Suprapubic skin (tissue), 4 donors: ENCODE data around the gene ISLR. TPM values are rescaled to one million over a fixed set of nuclear protein-coding genes. Genes with fewer than 3 reads are reported as not detected.
"Not testable (repeated sequence)": the region's sequence is repeated elsewhere in the genome, so short reads cannot be mapped to it uniquely, and the experiment has no call there.

Experiments
- DNase-seq, 2 donors: peaks; one replicate each; pipeline ENCODE4 v3.0.0-alpha.2; 2019; ENCODE audit warnings: low spot score in 2 of 2
- H3K27ac ChIP-seq: fragments of 200-600 bp; sonication (generic); one replicate; pipeline ENCODE4 v1.5.1; 2019
- H3K27me3 ChIP-seq: fragments of 200-600 bp; sonication (generic); one replicate; pipeline ENCODE4 v1.5.1; 2019
- H3K36me3 ChIP-seq: fragments of 200-600 bp; sonication (generic); one replicate; pipeline ENCODE4 v1.5.1; 2019
- H3K4me1 ChIP-seq: fragments of 200-600 bp; sonication (generic); one replicate; pipeline ENCODE4 v1.5.1; 2019
- H3K4me3 ChIP-seq: fragments of 200-600 bp; sonication (generic); one replicate; pipeline ENCODE4 v1.5.1; 2019; ENCODE audit warnings: mild to moderate bottlenecking
- H3K9me3 ChIP-seq: fragments of 200-600 bp; sonication (generic); one replicate; pipeline ENCODE4 v1.5.1; 2019
- CTCF ChIP-seq, 2 donors: fragments of 200-600 bp in 1 of 2; fragments of 450-650 bp in 1 of 2; sonication (generic) in 1 of 2; IDR thresholded peaks; one replicate each; pipeline ENCODE4 v1.5.1; 2016 to 2019; ENCODE audit warnings: antibody characterized with exemption in 2 of 2, mild to moderate bottlenecking in 1 of 2, moderate library complexity in 1 of 2
- EP300 ChIP-seq: sonication (generic); formaldehyde crosslinking; IDR thresholded peaks from one replicate; pipeline ENCODE4 v1.6.1; 2017; ENCODE audit warnings: antibody characterized with exemption
- POLR2A ChIP-seq, 2 donors: fragments of 450-650 bp; IDR thresholded peaks; one replicate each; pipeline ENCODE4 v1.6.1; 2017; ENCODE audit warnings: antibody characterized with exemption in 2 of 2, mild to moderate bottlenecking in 2 of 2, moderate library complexity in 2 of 2
- POLR2AphosphoS5 ChIP-seq, 3 donors: sonication (generic); formaldehyde crosslinking; IDR thresholded peaks; one replicate each; pipeline ENCODE4 v1.6.1; 2017; ENCODE audit warnings: antibody characterized with exemption in 3 of 3
- WGBS: methylation state at CpG from one replicate; pipeline ENCODE4 v1.1.5; 2018; 5-methylcytosine and 5-hydroxymethylcytosine counted together
- total RNA-seq, 4 donors: library from RNA; depleted of rRNA; stranded (reverse); fragments of >200 nt; gene quantifications; one replicate each; pipeline ENCODE4 v1.1.0, GENCODE V29; 2016

The ISLR gene
- total RNA-seq, 4 donors from 2014 or later, result 11.5 to 41.1 (median 18.1) TPM

- H3K27me3 ChIP-seq, result no peaks in the 10 kb centered on the region
- DNase-seq, result no peak
- no peaks in the 10 kb centered on the region for H3K9me3 ChIP-seq
- 71% methylated on average over 14 of the region's 14 CpGs for WGBS
- no peaks in the 10 kb centered on the region for H3K36me3 ChIP-seq
- no peak overlapping the region for H3K27ac ChIP-seq
- TF ChIP-seq EP300 (no peak), POLR2A (IDR thresholded peaks at IDR 0.05) (no peak), POLR2AphosphoS5 (IDR thresholded peaks at IDR 0.05) (no peak), CTCF (IDR thresholded peaks at IDR 0.05) (no peak)
- no peaks in the 10 kb centered on the region for H3K4me1 ChIP-seq
- H3K4me3 ChIP-seq, result no peak overlapping the region
Measured at GRCh38 chr15:74155766-74156417, 17.6 kb upstream of the ISLR start.

- no peak for TF ChIP-seq CTCF (IDR thresholded peaks at IDR 0.05)
- TF ChIP-seq POLR2A (IDR thresholded peaks at IDR 0.05), result no peak
- no peak for TF ChIP-seq EP300
- no peak for TF ChIP-seq POLR2AphosphoS5 (IDR thresholded peaks at IDR 0.05)
- peak in 1 of 2 donors; percentile 65 for DNase-seq
- Histone ChIP-seq H3K4me1 (no peaks in the 10 kb centered on the region), H3K27me3 (no peaks in the 10 kb centered on the region), H3K9me3 (no peaks in the 10 kb centered on the region), H3K27ac (no peak overlapping the region), H3K4me3 (no peak overlapping the region), H3K36me3 (no peaks in the 10 kb centered on the region)
- WGBS, result 24% methylated on average over 7 of the region's 7 CpGs
Measured at GRCh38 chr15:74156678-74157411, 16.7 kb upstream of the ISLR start.

- Histone ChIP-seq H3K9me3 (no peaks in the 10 kb centered on the region), H3K27me3 (no peaks in the 10 kb centered on the region), H3K4me1 (no peaks in the 10 kb centered on the region), H3K36me3 (no peaks in the 10 kb centered on the region), H3K4me3 (no peak overlapping the region), H3K27ac (no peak overlapping the region)
- no peak for TF ChIP-seq POLR2A (IDR thresholded peaks at IDR 0.05)
- no peak for TF ChIP-seq EP300
- no peak for TF ChIP-seq POLR2AphosphoS5 (IDR thresholded peaks at IDR 0.05)
- no peak for TF ChIP-seq CTCF (IDR thresholded peaks at IDR 0.05)
- no peak for DNase-seq
- 87% methylated on average over 9 of the region's 9 CpGs for WGBS
Measured at GRCh38 chr15:74157868-74158827, 15.4 kb upstream of the ISLR start.

GRCh38 chr15:74158855-74159650 lies 14.5 kb upstream of the ISLR start:
- no peak for TF ChIP-seq POLR2AphosphoS5 (IDR thresholded peaks at IDR 0.05)
- no peak for TF ChIP-seq POLR2A (IDR thresholded peaks at IDR 0.05)
- Histone ChIP-seq H3K4me3 (no peak overlapping the region), H3K9me3 (no peaks in the 10 kb centered on the region), H3K4me1 (no peaks in the 10 kb centered on the region), H3K27ac (no peak overlapping the region), H3K27me3 (peaks cover 6% of the 10 kb centered on the region), H3K36me3 (no peaks in the 10 kb centered on the region)
- DNase-seq, result no peak
- WGBS, result 72% methylated on average over 5 of the region's 5 CpGs

- Histone ChIP-seq H3K9me3 (no peaks in the 10 kb centered on the region), H3K4me3 (no peak overlapping the region), H3K4me1 (no peaks in the 10 kb centered on the region), H3K36me3 (no peaks in the 10 kb centered on the region), H3K27ac (no peak overlapping the region), H3K27me3 (peaks cover 8% of the 10 kb centered on the region)
- DNase-seq, result no peak
- 83% methylated on average over 1 of the region's 1 CpG for WGBS
- TF ChIP-seq EP300, result no peak
- TF ChIP-seq CTCF (IDR thresholded peaks at IDR 0.05), result no peak
- no peak for TF ChIP-seq POLR2A (IDR thresholded peaks at IDR 0.05)
- TF ChIP-seq POLR2AphosphoS5 (IDR thresholded peaks at IDR 0.05), result no peak
Measured at GRCh38 chr15:74159773-74160172, 13.7 kb upstream of the ISLR start.

GRCh38 chr15:74160390-74160789 lies 13.1 kb upstream of the ISLR start:
- H3K9me3 ChIP-seq, H3K4me1 ChIP-seq, H3K27me3 ChIP-seq, H3K27ac ChIP-seq, H3K4me3 ChIP-seq, DNase-seq, H3K36me3 ChIP-seq: not testable (repeated sequence)
- 93% methylated on average over 3 of the region's 3 CpGs for WGBS

GRCh38 chr15:74162195-74162536 lies 11.3 kb upstream of the ISLR start:
- H3K27ac ChIP-seq, H3K4me3 ChIP-seq, H3K27me3 ChIP-seq, H3K4me1 ChIP-seq, H3K9me3 ChIP-seq, DNase-seq, H3K36me3 ChIP-seq: not testable (repeated sequence)
- 82% methylated on average over 3 of the region's 3 CpGs for WGBS
